ENCODE measurements around the gene SBF2.

Gene SBF2

GRCh38 chr11:10293423-10294289, at the start of gene SBF2:
SBF2 (minus strand) TSS chr11:10294219; CDS start chr11:10294069, 150 bp downstream.
- peak; percentile 47 for DNase-seq

- no peak for DNase-seq
Measured at GRCh38 chr11:10338287-10338686, 44.3 kb upstream of the SBF2 start.

GRCh38 chr11:10333490-10333889, 39.5 kb upstream of the SBF2 start:
- no peak for DNase-seq

GRCh38 chr11:10331548-10332289, 37.7 kb upstream of the SBF2 start:
- no peak for DNase-seq

GRCh38 chr11:10329935-10330334, 35.9 kb upstream of the SBF2 start:
- DNase-seq, result no peak

- DNase-seq, result no peak
Measured at GRCh38 chr11:10329356-10329755, 35.3 kb upstream of the SBF2 start.

GRCh38 chr11:10328314-10329098, 34.5 kb upstream of the SBF2 start:
- no peak for DNase-seq

- no peak for DNase-seq
Measured at GRCh38 chr11:10327254-10327653, 33.2 kb upstream of the SBF2 start.

GRCh38 chr11:10326012-10326964, 32.3 kb upstream of the SBF2 start:
- DNase-seq, result no peak

GRCh38 chr11:10325277-10326011, 31.4 kb upstream of the SBF2 start:
- DNase-seq, result no peak

GRCh38 chr11:10324474-10324873, 30.5 kb upstream of the SBF2 start:
- DNase-seq, result no peak

- DNase-seq, result no peak
Measured at GRCh38 chr11:10323793-10324170, 29.8 kb upstream of the SBF2 start.

- peak; percentile 71 for DNase-seq
Measured at GRCh38 chr11:10322830-10323792, 29.1 kb upstream of the SBF2 start.

- no peak for DNase-seq
Measured at GRCh38 chr11:10322401-10322800, 28.4 kb upstream of the SBF2 start.

GRCh38 chr11:10320736-10321465, 26.9 kb upstream of the SBF2 start:
- DNase-seq, result no peak

- no peak for DNase-seq
Measured at GRCh38 chr11:10319702-10320558, 25.9 kb upstream of the SBF2 start.

- DNase-seq, result peak; percentile 90
Measured at GRCh38 chr11:10318527-10318802, 24.4 kb upstream of the SBF2 start.

- peak; percentile 64 for DNase-seq
Measured at GRCh38 chr11:10317776-10318526, 23.9 kb upstream of the SBF2 start.
